HL-60 (cell line): ENCODE data around the gene SH3RF3.

Experiments used
- CTCF ChIP-seq: IDR thresholded peaks from one replicate; pipeline ENCODE4 v1.5.1; 2011; ENCODE audit warnings: low read length, control low read depth, inconsistent platforms; ENCODE audit not compliant: insufficient read depth
- POLR2AphosphoS5 ChIP-seq: IDR thresholded peaks from 2 replicates; pipeline ENCODE4 v1.6.1; 2012; ENCODE audit warnings: low read depth
- REST ChIP-seq: IDR thresholded peaks from 2 replicates; pipeline ENCODE4 v1.6.1; 2012; ENCODE audit warnings: low read depth; ENCODE audit not compliant: insufficient replicate concordance

GRCh38 chr2:109336296-109336695, 207.3 kb downstream of the SH3RF3 start:
- TF ChIP-seq REST (no peak), CTCF (no peak), POLR2AphosphoS5 (no peak)
